ENCODE data around the gene CDCP2.
"Not testable (repeated sequence)": the region's sequence is repeated elsewhere in the genome, so short reads cannot be mapped to it uniquely, and the experiment has no call there.

CDCP2 gene

DNA sequence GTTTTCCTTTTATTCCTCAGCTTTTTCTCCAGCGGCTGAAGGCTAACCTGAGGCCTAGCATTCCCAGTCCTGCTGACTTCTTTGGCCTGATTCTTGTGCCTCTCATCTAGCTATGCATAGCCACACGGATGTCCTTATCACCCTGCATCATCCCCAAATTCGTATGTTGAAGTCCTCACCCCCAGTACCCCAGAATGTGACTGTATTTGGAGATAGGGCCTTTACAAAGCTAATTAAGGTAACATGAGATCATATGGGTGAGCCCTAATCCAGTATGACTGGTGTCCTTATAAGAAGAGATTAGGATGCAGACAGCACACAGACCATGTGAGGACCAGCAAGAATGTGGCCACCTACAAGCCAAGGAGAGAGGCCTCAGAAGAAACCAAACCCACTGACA lies 44.6 kb downstream of the CDCP2 start:
- no peak for DNase-seq (ENCODE audit: extremely low spot score)
- ChIA-PET POLR2A (no interaction called here), CTCF (interaction anchor here (0.7 to 1.7 kb wide), 2 partner anchors 11 to 13 kb away, joined by 3 to 5 read pairs; no protein-coding TSS in a partner anchor)
- TF ChIP-seq, protein P1, sequence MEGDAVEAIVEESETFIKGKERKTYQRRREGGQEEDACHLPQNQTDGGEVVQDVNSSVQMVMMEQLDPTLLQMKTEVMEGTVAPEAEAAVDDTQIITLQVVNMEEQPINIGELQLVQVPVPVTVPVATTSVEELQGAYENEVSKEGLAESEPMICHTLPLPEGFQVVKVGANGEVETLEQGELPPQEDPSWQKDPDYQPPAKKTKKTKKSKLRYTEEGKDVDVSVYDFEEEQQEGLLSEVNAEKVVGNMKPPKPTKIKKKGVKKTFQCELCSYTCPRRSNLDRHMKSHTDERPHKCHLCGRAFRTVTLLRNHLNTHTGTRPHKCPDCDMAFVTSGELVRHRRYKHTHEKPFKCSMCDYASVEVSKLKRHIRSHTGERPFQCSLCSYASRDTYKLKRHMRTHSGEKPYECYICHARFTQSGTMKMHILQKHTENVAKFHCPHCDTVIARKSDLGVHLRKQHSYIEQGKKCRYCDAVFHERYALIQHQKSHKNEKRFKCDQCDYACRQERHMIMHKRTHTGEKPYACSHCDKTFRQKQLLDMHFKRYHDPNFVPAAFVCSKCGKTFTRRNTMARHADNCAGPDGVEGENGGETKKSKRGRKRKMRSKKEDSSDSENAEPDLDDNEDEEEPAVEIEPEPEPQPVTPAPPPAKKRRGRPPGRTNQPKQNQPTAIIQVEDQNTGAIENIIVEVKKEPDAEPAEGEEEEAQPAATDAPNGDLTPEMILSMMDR (IDR thresholded peaks at IDR 0.05; ENCODE audit: control extremely low read depth, extremely low read depth, low read depth, missing control alignments), result no peak

DNA sequence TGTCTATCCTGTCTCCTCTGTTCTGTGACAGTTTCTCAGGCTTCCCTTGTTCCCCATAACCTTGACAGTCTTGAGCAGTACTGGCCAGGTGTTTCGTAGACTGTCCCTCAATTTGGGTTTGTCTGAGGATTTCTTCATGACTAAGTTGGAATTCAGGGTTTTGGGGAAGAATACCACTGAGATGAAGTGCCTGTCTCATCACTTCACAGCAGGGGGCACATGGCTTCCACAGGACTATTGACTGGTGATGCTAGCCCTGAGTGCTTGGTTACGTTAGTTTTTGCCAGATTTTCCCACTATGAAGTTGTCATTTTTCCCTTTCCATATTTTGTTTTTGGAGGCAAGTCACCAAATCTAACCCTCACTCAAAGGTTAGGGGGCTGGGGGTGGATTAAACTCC lies 45.7 kb downstream of the CDCP2 start:
- ChIA-PET CTCF (no interaction called here), POLR2A (no interaction called here)
- no peak for DNase-seq (ENCODE audit: extremely low spot score)
- TF ChIP-seq, protein P1 (IDR thresholded peaks at IDR 0.05; ENCODE audit: control extremely low read depth, extremely low read depth, low read depth, missing control alignments), result no peak

DNA sequence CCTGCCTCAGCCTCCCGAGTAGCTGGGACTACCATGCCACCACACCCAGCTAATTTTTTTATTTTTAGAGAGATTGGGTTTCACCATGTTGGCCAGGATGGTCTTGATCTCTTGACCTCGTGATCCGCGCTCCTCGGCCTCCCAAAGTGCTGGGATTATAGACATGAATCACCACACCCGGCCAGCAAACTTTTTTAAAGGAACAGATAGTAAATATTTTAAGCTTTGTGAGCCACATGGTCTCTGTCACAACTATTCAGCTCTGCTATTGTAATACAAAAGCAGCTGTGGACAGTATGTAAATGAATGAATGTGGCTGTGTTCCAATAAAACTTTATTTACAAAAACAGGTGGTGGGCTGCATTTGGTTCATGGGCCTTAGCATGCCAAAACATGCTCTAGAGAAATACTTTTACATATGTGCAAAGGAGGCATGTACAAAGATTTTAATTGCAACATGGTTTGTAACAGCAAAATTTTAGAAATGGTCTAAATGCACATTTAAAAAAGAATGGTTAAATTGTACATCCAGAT lies 47.0 kb downstream of the CDCP2 start:
- DNase-seq (ENCODE audit: extremely low spot score), result no peak
- TF ChIP-seq, protein P1 (IDR thresholded peaks at IDR 0.05; ENCODE audit: control extremely low read depth, extremely low read depth, low read depth, missing control alignments), result no peak
- ChIA-PET POLR2A (no interaction called here), CTCF (interaction anchor here (1.2 to 2.1 kb wide), 2 partner anchors 12 to 32 kb away, joined by 3 to 5 read pairs; no protein-coding TSS in a partner anchor)

GRCh38 chr1:54105080-54105479 lies 47.7 kb downstream of the CDCP2 start:
- TF ChIP-seq, protein P1 (IDR thresholded peaks at IDR 0.05; ENCODE audit: control extremely low read depth, extremely low read depth, low read depth, missing control alignments), result no peak
- no peak for DNase-seq (ENCODE audit: extremely low spot score)
- POLR2A ChIA-PET, result no interaction called here
- CTCF ChIA-PET, result interaction anchor here (1.2 to 2.1 kb wide), 2 partner anchors 12 to 31 kb away, joined by 3 to 5 read pairs; no protein-coding TSS in a partner anchor

GRCh38 chr1:54104613-54105012 lies 48.2 kb downstream of the CDCP2 start:
- POLR2A ChIA-PET; DNase-seq (ENCODE audit: extremely low spot score): not testable (repeated sequence)
- CTCF ChIA-PET, result interaction anchor here (0.9 to 2.1 kb wide), 3 partner anchors 13 to 384 kb away, joined by 3 to 5 read pairs (median 3); no protein-coding TSS in a partner anchor

- ChIA-PET POLR2A (no interaction called here), CTCF (interaction anchor here (1.1 to 2.1 kb wide), 6 partner anchors 12 to 23 kb away, joined by 3 to 5 read pairs (median 4); no protein-coding TSS in a partner anchor)
- TF ChIP-seq, protein P1 (IDR thresholded peaks at IDR 0.05; ENCODE audit: control extremely low read depth, extremely low read depth, low read depth, missing control alignments), result no peak
- DNase-seq (ENCODE audit: extremely low spot score), result no peak
Measured at GRCh38 chr1:54103414-54103813, 49.4 kb downstream of the CDCP2 start.

- TF ChIP-seq, protein P1 (IDR thresholded peaks at IDR 0.05; ENCODE audit: control extremely low read depth, extremely low read depth, low read depth, missing control alignments), result no peak
- no peak for DNase-seq (ENCODE audit: extremely low spot score)
- ChIA-PET CTCF (interaction anchor here (1.4 kb wide), 1 partner anchor 19 kb away, joined by 4 read pairs; no protein-coding TSS in a partner anchor), POLR2A (no interaction called here)
Measured at GRCh38 chr1:54100500-54100899, 52.3 kb downstream of the CDCP2 start.

Data from GM10248 (cell line).